NOMO-1 treated with DMSO at 0.1 percent for 48 hours (cell line): ENCODE data around the gene ZFHX3.
A peak's percentile ranks its signal among the peaks of the same experiment; 100 is the strongest.

Source experiments
- DNase-seq: peaks from one replicate; lab custom pipeline; 2025; ENCODE audit not compliant: unreplicated experiment; lab: John Stamatoyannopoulos, UW

The ZFHX3 gene

GRCh38 chr16:72837846-72838585 is 209.9 kb downstream of the ZFHX3 start:
- DNase-seq = no peak

GRCh38 chr16:72836985-72837384 is 210.9 kb downstream of the ZFHX3 start:
- DNase-seq = no peak

GRCh38 chr16:72836181-72836580 is 211.7 kb downstream of the ZFHX3 start:
- no peak for DNase-seq

GRCh38 chr16:72835086-72835485 is 212.8 kb downstream of the ZFHX3 start:
- no peak for DNase-seq

GRCh38 chr16:72834499-72834898 is 213.4 kb downstream of the ZFHX3 start:
- no peak for DNase-seq

- no peak for DNase-seq
Observed at GRCh38 chr16:72833969-72834368, 214.0 kb downstream of the ZFHX3 start.

GRCh38 chr16:72833482-72833881 is 214.4 kb downstream of the ZFHX3 start:
- DNase-seq = no peak

GRCh38 chr16:72832621-72833248 is 215.2 kb downstream of the ZFHX3 start:
- DNase-seq = peak; percentile 52

GRCh38 chr16:72829846-72830775 is 217.8 kb downstream of the ZFHX3 start:
- DNase-seq = no peak

GRCh38 chr16:72827866-72828265 is 220.1 kb downstream of the ZFHX3 start:
- no peak for DNase-seq

GRCh38 chr16:72825912-72826621 is 221.9 kb downstream of the ZFHX3 start:
- no peak for DNase-seq

GRCh38 chr16:72824761-72825160 is 223.2 kb downstream of the ZFHX3 start:
- DNase-seq = no peak

- no peak for DNase-seq
Observed at GRCh38 chr16:72824027-72824426, 223.9 kb downstream of the ZFHX3 start.

- DNase-seq = no peak
Observed at GRCh38 chr16:72821185-72821950, 226.6 kb downstream of the ZFHX3 start.

GRCh38 chr16:72819345-72819744 is 228.6 kb downstream of the ZFHX3 start:
- DNase-seq = no peak

- DNase-seq = no peak
Observed at GRCh38 chr16:72818236-72818845, 229.6 kb downstream of the ZFHX3 start.

- DNase-seq = no peak
Observed at GRCh38 chr16:72815348-72816318, 232.3 kb downstream of the ZFHX3 start.

- DNase-seq = no peak
Observed at GRCh38 chr16:72814226-72814625, 233.7 kb downstream of the ZFHX3 start.

GRCh38 chr16:72812672-72813071 is 235.3 kb downstream of the ZFHX3 start:
- DNase-seq = no peak
